ENCODE measurements around the gene PGAP2. TPM values are rescaled to one million over a fixed set of nuclear protein-coding genes. Genes with fewer than 3 reads are reported as not detected.

Gene PGAP2
- total RNA-seq = 8.0 and 10.3 TPM in 2 replicates

DNA sequence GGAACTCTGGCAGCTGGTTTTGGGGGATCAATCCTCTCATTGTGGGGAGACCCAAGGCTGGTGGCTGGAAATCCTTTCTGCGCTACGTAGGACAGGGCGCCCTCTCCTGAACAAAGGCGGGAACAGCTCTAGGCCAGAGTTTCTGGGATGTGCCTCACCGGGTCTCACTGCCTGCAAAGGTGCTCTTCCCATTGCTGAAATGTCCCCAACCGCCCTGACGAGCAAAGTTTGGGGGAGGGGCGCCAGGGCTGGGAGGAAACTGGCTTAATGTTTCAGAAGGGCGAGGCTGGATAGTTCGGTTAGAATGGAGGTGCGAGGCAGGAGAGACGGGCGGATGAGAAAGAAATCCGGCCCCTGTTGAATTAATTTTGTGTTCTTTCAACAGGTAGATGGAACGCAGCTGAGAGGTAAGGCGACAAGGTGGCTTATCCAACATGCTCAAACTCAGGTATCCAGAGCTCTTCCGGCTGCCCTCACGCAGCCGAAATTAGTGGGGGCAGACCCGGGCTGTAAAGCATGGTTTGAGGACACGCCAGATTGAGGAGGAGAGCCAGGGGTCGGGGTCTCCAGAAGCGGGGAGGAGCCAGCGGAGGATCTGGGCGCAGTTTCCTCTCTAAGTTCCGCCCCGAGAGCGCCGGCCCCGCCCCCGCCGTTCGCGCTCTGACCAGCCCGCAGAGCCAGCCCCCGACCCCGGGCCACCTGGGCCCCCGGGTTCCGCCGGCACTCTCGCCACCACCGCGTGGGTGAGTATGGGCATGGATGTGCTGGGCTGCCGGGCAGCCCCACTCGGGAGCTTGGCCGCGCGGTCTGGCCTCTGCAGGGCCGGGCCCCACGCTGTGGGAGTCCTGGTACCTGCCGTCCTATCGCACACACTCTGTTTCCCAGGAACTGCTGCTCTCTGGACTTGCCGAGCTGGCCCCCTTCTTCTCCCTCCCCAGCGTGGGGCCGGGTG, at the start of gene PGAP2:
Gene PGAP2, plus strand, starts transcription at position 652 of the 952 bp plus-strand sequence. CDS start 2,700 bp downstream, outside the sequence.

DNA sequence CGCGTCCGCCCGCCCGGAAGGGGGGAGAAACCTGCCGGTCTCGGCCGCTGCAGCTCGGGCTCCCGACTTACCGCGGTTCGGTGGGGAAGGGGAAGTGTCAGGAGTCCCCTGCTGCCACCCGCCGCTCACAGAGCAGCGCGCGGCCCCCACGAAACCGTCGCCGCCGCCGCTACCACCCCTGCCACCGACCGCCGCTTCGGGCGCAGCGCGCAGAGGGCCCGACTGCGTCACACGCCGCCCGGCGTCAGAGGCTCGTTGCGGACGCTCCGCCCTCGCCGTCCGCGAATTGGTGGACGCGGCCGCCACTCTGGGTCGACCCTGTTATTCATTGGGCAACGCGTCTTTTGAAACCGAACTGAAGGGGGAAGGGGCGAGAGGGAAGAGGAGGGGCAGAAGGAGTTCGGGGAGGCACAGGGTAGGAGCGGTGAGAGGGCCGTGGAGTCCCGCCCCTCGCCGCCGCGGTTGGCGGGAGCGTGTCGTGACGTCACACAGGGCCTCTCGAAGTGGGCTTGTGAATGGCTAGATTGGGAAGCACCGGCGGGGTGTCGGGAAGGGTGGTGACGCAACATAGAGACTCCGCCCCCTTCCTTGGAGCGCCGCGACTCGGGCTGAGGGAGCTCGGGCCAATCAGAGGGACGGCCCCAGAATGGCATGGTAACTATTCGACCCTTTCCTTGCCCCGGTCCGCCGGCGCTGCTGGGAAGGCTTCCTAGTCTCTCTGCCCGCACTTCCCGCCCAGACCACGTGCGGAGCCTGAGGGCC, 10.8 kb upstream of the PGAP2 start, which contains the start of gene NUP98:
Gene NUP98, minus strand, starts transcription at position 226 of the 762 bp plus-strand sequence. CDS start 15,437 bp downstream, outside the sequence.

DNA sequence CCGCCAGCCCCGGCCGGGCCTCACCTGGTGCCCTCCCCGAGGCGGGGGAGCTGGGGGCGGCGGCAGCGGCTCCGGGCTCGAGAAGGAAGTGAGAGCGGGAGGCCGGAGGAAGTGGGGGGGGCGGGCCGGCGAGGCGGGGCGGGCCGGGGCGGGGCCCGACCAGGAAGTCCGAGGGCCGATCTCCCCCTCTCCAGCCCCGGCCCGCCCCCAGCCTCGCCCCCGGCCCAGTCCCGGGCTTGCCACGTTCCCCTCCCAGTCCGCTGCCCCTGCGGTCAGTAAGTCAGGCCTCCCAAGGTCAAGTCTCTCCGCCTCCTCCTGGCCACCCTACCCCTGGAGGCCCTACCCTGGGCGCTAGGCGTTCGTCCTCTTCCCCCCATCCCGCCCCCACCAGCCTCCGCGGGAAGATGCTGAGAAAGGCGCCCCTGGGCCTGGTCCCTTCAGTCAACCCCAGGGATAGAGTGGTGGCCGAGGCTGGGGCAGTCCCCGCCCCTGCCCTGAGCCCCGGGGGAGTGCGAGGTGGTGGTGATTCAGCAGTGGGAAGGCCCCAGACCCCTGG, 32.6 kb downstream of the PGAP2 start, which contains the start of gene RHOG:
Gene RHOG, minus strand, starts transcription at position 90 of the 556 bp plus-strand sequence. CDS start 12,821 bp downstream, outside the sequence.

DNA sequence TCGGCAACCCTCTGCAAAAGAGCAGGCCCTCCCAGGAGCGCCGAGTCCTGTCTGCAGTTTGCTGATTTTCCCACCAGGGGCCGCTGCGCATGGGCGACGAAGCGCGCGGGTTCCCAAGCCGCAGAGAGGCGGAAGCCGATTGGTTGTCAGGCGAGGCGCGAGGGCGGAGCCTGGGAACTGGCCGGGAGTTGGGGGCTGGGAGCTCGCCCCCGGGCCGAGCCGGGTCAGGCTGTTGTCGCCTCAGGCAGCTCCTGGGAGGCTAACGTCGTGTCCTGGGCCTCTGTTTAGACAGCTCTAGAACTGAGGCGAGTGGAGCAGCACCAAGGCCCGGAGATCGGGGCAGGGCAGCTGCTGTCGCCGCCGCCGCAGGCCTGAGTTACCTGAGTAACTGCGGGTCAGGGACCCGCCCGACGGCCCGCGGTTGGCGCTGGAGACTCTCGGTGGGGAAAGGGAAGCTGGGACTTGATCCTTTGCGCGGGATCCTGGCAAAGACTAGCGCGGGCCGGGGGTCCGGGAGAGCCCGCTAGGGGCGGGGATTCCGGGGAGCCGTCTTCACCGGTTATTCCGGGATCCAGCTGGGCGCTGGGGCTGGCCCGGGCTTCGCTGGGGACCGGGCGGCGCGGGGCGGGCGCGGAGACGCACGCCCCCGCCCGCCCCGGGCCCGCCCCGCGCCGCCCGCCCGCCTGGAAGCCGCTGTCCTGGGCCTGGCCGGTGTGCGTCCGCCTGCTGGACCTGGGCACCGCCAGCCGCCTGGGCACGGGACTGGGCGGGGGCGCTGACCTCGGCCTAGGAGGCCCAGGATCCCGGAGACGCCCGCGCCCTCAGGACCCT, 46.8 kb downstream of the PGAP2 start, which contains the start of gene STIM1:
Gene STIM1, plus strand, starts transcription at position 688 of the 831 bp plus-strand sequence. CDS start 607 bp downstream, outside the sequence.

Other genes with a start within 250 kb of the PGAP2 start
- not detected in 2 replicates for gene ART5, start 166.6 kb upstream of the PGAP2 start, total RNA-seq
- not detected in 2 replicates for gene ART1, start 163.4 kb upstream of the PGAP2 start, total RNA-seq
- 0.05 TPM in 1 of 2 replicates, not detected in the other for gene CHRNA10, start 137.2 kb upstream of the PGAP2 start, total RNA-seq
- gene NUP98, start 11.0 kb upstream of the PGAP2 start, total RNA-seq = 110 and 115 TPM in 2 replicates
- 61.2 and 63.4 TPM in 2 replicates for gene RHOG, start 32.4 kb downstream of the PGAP2 start, total RNA-seq
- 14.1 and 18.0 TPM in 2 replicates for gene STIM1, start 47.1 kb downstream of the PGAP2 start, total RNA-seq